Parathyroid adenoma (tissue), 2 donors: Measurements from ENCODE around the gene CNTNAP2.

ENCODE experiments used
- H2AFZ ChIP-seq: fragments of 300-600 bp; sonication (generic); one replicate; pipeline ENCODE4 v1.7.0; 2017; ENCODE audit warnings: antibody characterized with exemption, mild to moderate bottlenecking
- H3K27ac ChIP-seq: fragments of 300-600 bp; sonication (generic); one replicate; pipeline ENCODE4 v1.7.0; 2017
- H3K27me3 ChIP-seq: fragments of 300-600 bp; sonication (generic); one replicate; pipeline ENCODE4 v1.7.0; 2017; ENCODE audit warnings: low read length; ENCODE audit not compliant: control insufficient read depth, insufficient read depth
- H3K36me3 ChIP-seq: fragments of 300-600 bp; sonication (generic); one replicate; pipeline ENCODE4 v1.7.0; 2017; ENCODE audit warnings: low read length; ENCODE audit not compliant: control insufficient read depth, insufficient read depth
- H3K4me1 ChIP-seq: fragments of 300-600 bp; sonication (generic); one replicate; pipeline ENCODE4 v1.7.0; 2017; ENCODE audit warnings: control low read depth
- H3K4me2 ChIP-seq: fragments of 300-600 bp; sonication (generic); one replicate; pipeline ENCODE4 v1.7.0; 2017; ENCODE audit warnings: low read length
- H3K4me3 ChIP-seq: fragments of 300-600 bp; sonication (generic); one replicate; pipeline ENCODE4 v1.7.0; 2017; ENCODE audit warnings: low read depth, low read length
- H3K79me2 ChIP-seq: fragments of 300-600 bp; sonication (generic); one replicate; pipeline ENCODE4 v1.7.0; 2017; ENCODE audit warnings: control low read depth
- H3K9ac ChIP-seq: fragments of 300-600 bp; sonication (generic); one replicate; pipeline ENCODE4 v1.7.0; 2017; ENCODE audit warnings: mild to moderate bottlenecking
- H3K9me3 ChIP-seq: fragments of 300-600 bp; sonication (generic); one replicate; pipeline ENCODE4 v1.7.0; 2017; ENCODE audit warnings: low read length; ENCODE audit not compliant: control insufficient read depth
- TF ChIP-seq, protein P1 (sequence below): fragments of 300-600 bp; sonication (generic); IDR thresholded peaks from one replicate; pipeline ENCODE4 v1.7.0; 2017; ENCODE audit warnings: antibody characterized with exemption, mild to moderate bottlenecking
- donor health status: primary hyperparathyroidism.

The CNTNAP2 gene

DNA sequence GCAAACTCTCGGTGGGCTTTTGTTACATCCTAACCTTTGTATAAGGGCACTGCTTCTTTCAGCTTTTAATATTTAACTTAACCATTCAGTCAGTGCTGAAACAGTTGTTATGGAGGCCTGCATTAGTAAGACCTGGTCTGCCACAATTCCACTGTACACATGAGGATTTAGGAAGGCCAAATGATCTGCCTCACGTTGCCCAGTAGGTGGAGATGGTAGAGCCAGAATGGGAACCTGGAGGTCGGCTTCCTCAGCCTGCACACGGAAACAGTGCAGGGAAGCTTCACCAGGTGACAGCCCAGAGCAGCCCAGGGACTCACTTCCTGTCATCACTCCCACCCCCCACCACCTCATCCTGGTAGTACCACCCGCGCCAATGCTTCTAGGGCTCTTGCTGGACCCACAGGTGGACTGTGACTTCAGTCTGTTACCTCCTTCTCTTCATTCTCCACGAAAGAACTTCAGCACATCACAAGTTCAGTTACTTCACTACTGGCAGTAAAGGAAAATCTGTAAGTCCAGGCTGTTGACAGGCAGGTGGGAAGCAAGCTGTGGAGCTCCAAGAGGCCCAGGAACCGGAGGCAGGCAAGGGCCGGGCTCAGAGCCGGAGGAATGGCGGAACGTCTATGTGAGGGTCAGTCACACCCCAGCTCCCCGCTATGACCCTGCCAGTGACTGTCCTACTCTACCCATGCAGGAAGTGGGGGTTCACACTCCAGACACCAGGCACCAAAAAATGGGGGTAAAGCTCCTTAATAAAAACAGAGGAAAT is 1993.7 kb downstream of the CNTNAP2 start:
- H2AFZ ChIP-seq: no peak overlapping the region
- no peaks in the 10 kb centered on the region for H3K27me3 ChIP-seq
- H3K4me3 ChIP-seq: no peak overlapping the region
- no peak overlapping the region for H3K27ac ChIP-seq
- TF ChIP-seq, protein P1, sequence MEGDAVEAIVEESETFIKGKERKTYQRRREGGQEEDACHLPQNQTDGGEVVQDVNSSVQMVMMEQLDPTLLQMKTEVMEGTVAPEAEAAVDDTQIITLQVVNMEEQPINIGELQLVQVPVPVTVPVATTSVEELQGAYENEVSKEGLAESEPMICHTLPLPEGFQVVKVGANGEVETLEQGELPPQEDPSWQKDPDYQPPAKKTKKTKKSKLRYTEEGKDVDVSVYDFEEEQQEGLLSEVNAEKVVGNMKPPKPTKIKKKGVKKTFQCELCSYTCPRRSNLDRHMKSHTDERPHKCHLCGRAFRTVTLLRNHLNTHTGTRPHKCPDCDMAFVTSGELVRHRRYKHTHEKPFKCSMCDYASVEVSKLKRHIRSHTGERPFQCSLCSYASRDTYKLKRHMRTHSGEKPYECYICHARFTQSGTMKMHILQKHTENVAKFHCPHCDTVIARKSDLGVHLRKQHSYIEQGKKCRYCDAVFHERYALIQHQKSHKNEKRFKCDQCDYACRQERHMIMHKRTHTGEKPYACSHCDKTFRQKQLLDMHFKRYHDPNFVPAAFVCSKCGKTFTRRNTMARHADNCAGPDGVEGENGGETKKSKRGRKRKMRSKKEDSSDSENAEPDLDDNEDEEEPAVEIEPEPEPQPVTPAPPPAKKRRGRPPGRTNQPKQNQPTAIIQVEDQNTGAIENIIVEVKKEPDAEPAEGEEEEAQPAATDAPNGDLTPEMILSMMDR: no peak
- no peaks in the 10 kb centered on the region for H3K4me1 ChIP-seq
- no peak overlapping the region for H3K9ac ChIP-seq
- H3K9me3 ChIP-seq: no peaks in the 10 kb centered on the region
- H3K36me3 ChIP-seq: no peaks in the 10 kb centered on the region
- no peaks in the 10 kb centered on the region for H3K79me2 ChIP-seq
- no peak overlapping the region for H3K4me2 ChIP-seq

DNA sequence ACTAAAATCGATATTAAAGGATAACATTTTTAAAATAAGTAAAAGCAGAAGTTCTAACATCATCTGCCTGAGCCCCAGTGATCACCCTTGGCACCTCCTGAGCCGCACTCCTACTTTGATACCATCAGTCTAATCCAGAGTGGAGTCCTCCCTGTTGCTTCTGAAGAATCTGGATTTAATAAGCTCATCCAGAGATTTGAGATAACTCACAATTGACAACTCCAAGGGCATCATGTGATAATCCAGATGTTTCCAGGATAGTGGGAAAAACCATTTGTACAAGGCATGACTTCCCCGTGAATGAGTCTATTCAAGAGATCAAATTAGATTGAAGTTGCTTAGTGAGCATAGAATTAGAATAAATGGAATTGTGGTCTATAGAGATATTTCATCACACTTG is 1998.2 kb downstream of the CNTNAP2 start:
- Histone ChIP-seq H3K9ac (no peak overlapping the region), H3K36me3 (no peaks in the 10 kb centered on the region), H3K9me3 (no peaks in the 10 kb centered on the region), H3K4me3 (no peak overlapping the region), H3K4me1 (no peaks in the 10 kb centered on the region), H3K27me3 (no peaks in the 10 kb centered on the region), H3K27ac (no peak overlapping the region), H3K4me2 (no peak overlapping the region), H2AFZ (no peak overlapping the region), H3K79me2 (no peaks in the 10 kb centered on the region)
- TF ChIP-seq, protein P1: no peak

DNA sequence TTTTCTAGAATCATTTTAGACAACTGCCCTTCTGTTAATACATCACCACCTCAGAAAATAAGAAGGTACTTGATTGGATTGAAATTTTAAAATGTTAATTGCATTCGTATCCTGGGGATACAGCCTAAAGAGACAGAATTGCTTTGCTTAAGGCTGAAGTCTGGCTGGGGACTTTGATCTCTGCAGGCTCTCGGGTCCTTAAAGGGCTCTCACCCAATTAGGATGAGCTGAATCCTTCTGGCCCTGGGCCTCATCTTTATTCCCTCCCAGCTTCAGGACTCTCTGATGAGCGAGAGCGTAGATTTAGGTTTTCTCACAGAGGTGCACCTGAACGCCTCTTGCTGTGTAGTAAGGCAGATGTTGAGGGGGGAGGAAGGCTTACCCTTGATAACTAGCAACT is 1998.7 kb downstream of the CNTNAP2 start:
- Histone ChIP-seq H3K9ac (no peak overlapping the region), H3K27me3 (no peaks in the 10 kb centered on the region), H3K4me3 (no peak overlapping the region), H3K4me1 (no peaks in the 10 kb centered on the region), H3K36me3 (no peaks in the 10 kb centered on the region), H3K27ac (no peak overlapping the region), H3K4me2 (no peak overlapping the region), H2AFZ (no peak overlapping the region), H3K9me3 (no peaks in the 10 kb centered on the region), H3K79me2 (no peaks in the 10 kb centered on the region)
- TF ChIP-seq, protein P1: no peak

DNA sequence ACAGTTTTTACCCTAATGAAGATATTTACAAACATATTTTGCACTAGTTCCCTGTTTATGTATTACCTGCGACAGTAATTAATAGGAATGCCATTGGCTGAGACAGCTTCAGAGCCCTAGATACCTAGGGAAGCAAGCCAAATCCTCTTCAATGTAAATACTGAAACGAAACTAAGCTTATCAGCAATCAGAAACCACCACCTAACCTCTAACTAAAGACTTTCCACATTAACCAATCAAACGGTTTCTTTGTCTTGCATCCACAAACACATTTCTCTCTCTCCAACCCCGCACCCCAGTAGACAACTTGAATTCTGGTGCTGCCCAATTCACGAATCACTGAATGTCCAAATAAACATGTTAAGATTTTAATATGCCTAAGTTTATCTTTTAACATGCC is 1999.6 kb downstream of the CNTNAP2 start:
- Histone ChIP-seq H3K36me3 (no peaks in the 10 kb centered on the region), H3K4me3 (no peak overlapping the region), H3K79me2 (no peaks in the 10 kb centered on the region), H3K4me2 (no peak overlapping the region), H3K27me3 (no peaks in the 10 kb centered on the region), H3K9ac (no peak overlapping the region), H3K4me1 (no peaks in the 10 kb centered on the region), H2AFZ (no peak overlapping the region), H3K27ac (no peak overlapping the region), H3K9me3 (no peaks in the 10 kb centered on the region)
- TF ChIP-seq, protein P1: no peak

DNA sequence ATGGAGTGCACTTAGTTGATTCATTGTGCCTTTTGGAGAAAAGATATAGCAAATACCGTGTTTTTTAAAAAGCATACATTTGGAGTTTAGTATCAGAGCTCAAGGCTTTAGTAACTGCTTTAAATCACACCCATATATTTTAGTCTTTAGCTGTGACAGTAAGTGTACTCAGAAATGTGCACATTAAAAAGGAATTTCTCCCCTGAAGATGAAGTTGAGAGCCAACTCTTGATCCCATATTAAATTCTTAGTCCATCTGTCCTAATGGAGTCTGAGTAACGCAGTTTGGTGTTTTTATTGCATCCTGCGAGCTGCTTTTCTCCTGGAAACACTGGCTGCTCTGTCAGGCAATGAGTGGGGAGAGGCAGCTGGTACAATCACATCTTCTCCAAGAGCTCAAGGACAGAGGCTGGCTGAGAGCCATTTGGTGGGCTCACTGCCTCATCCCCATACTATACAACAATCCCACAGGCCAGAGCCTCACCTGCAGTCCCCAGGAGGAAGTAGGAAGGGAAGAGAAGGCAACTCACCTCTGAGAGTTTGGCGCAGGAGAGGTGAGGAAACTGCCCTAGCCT is 2000.3 kb downstream of the CNTNAP2 start:
- no peak overlapping the region for H3K9ac ChIP-seq

More for the DNA sequence above, 2000.3 kb downstream of the CNTNAP2 start:
- no peaks in the 10 kb centered on the region for H3K4me1 ChIP-seq
- H3K36me3 ChIP-seq: no peaks in the 10 kb centered on the region
- H3K4me2 ChIP-seq: no peak overlapping the region
- H3K9me3 ChIP-seq: no peaks in the 10 kb centered on the region
- no peak overlapping the region for H2AFZ ChIP-seq
- H3K4me3 ChIP-seq: no peak overlapping the region
- H3K27me3 ChIP-seq: no peaks in the 10 kb centered on the region
- H3K27ac ChIP-seq: no peak overlapping the region
- TF ChIP-seq, protein P1: no peak
- no peaks in the 10 kb centered on the region for H3K79me2 ChIP-seq
